HG03039 (cell line): ENCODE data around the gene MKX.
A peak's percentile ranks its signal among the peaks of the same experiment; 100 is the strongest.

ENCODE experiments used
- ATAC-seq: cut with Tn5 transposase; IDR thresholded peaks from one replicate; pipeline ENCODE4 v1.9.1; 2021; ENCODE audit warnings: mild to moderate bottlenecking, moderate library complexity; ENCODE audit not compliant: unreplicated experiment

MKX gene

GRCh38 chr10:27742195-27743011 lies 3.2 kb downstream of the MKX start:
- ATAC-seq: peak; percentile 93

GRCh38 chr10:27741173-27742091 lies 4.2 kb downstream of the MKX start:
- ATAC-seq: no peak

- no peak for ATAC-seq
Measured at GRCh38 chr10:27736396-27736795, 9.2 kb downstream of the MKX start.

GRCh38 chr10:27730041-27730440 lies 15.6 kb downstream of the MKX start:
- no peak for ATAC-seq

DNA sequence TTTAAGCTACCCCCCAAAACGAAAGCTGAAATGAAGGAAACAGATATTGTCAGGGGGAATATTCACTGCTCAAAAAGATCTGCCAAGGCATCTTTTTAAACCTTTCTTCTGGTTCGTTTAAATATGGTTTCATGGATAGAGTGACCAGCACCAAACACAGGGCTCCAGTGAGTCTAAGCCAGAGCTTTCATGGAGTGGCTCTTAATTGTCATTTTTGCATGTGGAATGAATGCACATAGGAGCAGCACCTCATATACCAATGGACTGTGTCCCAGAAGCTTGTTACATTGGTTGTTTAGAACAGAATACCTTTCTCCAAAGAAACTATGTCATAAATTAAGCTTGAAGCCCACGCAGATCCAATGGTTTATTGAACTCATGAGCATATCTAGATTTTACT lies 17.3 kb downstream of the MKX start:
- ATAC-seq: no peak

DNA sequence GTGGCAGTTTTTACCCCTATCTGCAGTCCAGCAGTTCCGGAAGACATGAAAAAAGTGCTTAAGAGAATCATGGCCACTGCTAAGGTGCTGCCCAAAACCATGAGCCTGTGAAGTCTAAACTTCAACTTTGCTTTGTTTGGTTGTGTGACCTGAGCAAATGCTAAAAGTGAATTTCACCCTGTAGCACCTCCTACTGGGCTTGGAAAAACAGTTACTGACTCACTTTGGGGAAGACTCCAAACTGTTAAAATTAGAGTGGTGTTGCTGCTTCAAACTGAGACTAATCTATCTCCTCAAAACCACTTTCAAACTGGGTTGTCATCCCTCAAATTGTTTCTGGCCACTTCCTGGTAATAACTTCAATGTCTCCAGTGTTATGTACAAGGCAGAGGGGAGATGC lies 21.3 kb downstream of the MKX start:
- no peak for ATAC-seq

- ATAC-seq: no peak
Measured at GRCh38 chr10:27723436-27723835, 22.2 kb downstream of the MKX start.

DNA sequence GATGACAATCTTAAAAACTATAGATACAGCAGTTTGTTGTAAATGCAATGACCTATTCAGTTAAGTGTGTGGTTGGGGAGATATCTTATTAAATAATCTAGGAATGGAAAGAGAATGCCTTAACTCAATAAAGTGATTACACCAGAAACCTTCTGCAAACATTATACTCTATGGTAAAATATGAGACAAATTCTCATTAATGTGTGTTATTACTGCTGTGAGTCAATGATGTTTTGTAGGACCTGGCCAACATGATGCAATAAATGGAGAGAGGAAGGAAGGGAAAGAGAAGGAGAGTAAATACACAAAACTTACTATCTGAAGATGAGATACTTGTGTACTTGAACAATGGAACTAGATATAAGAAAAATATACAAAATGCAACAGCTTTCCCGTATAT lies 25.1 kb downstream of the MKX start:
- ATAC-seq: no peak

- no peak for ATAC-seq
Measured at GRCh38 chr10:27719052-27719451, 26.6 kb downstream of the MKX start.

GRCh38 chr10:27717861-27718260 lies 27.8 kb downstream of the MKX start:
- no peak for ATAC-seq

DNA sequence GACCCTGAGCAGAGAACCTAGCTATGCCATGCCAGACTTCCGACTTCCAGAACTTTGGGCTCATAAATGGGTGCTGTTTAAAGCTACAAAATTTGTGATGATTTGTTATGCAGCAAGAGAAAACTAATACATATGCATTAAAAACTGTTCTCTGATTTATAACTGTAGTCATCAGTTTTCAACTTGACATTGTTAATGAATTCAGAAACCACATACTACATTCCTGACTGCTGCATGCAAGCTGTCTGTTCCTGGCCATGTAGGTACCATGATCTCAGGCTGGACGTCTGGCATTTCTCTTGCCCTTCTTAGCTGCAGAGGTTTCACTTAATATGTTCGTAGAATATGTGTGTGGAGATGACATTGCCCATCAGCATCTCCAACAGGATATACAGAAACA lies 28.4 kb downstream of the MKX start:
- no peak for ATAC-seq

DNA sequence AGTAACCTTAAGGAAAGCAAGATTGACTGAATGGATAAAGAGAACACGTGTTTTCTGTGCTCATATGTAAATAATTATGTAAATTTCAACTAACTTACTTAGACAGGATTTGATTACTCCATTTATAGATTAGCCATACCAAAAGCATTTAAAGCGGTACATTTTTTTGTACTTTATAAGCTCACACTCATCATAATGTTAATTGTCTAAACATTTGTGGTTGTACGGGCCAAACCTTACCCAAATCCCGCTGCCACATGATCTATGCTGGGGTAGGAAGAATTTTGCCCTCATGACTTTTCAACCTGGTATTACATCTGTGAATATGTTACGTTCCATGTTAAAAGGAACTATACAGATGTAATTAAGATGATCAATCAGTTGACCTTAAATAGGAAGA lies 29.1 kb downstream of the MKX start:
- no peak for ATAC-seq

GRCh38 chr10:27715505-27715904 lies 30.1 kb downstream of the MKX start:
- ATAC-seq: no peak

DNA sequence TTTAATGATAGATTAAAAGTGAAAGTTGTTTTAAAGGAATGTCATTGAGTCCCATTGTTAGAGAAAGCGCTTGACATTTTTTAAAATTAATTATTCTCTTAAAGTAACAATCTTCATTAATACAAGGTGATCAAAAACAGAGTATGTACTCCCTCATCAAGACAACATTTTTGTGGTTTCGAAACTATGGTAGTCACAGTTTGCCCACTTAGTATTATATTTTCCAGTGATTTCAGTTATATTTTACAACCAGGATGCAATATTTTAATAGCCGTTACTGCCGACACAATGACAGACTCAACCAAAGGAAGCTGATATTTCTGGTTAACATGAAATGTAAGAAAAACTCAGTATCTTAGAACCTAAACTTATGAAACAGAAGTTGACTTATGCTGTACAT lies 31.3 kb downstream of the MKX start:
- no peak for ATAC-seq

DNA sequence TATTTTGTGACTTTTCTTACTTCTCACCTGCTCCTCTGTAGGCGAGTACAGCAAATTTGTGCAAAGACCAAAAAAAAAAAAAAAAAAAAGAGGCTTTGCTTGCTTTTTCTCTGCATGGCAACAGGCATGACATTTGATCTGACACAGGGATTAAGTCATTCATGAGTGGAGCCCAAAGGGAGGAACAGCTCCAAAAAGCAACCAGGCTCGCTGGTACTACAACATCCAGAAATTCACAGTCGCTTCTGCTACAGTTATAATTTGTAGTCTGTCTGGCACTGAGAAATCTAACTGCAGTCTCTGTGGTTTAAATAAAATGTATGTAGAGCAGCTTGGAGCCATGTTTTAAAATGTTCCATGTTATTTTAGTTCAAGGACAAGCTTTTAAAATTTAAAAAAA lies 31.7 kb downstream of the MKX start:
- ATAC-seq: no peak

DNA sequence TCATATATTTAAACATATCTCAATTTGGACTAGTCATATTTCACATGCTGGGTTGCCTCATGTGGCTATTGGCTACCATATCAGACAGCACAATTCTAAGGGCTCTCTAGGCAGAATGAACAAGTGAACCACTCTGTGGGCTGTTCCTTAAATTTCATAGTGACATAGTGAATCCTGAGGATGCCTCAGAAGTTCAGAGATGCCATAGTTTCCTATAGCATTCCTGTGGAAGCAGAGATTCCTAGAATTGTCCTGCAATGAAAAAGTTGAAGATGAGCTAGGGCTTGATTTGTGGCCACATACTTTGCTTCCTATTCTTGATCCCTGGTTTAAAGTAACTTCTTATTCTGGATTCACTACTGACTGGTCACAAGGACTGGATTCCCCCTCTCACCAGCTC lies 35.6 kb downstream of the MKX start:
- ATAC-seq: no peak

DNA sequence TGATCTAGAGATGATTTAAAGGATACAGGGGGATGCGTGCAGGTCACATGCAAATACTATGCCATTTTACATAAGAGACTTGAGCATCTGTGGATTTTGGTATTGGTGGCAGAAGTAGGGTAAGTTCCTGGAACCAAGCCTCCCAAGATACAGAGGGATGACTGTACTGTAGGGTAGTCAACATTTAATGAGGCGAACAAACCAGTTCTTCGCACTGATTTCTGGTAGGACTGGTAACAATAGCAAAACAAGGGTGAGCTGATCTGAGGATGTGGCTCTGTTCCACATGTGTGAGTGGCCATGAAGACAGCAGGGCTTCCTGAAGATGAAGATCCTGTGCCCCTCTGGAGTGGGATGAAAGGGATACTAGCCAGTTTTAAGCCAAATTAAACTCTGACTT lies 36.3 kb downstream of the MKX start:
- no peak for ATAC-seq

- ATAC-seq: no peak
Measured at GRCh38 chr10:27701938-27702537, 43.6 kb downstream of the MKX start.

GRCh38 chr10:27699776-27700175 lies 45.8 kb downstream of the MKX start:
- ATAC-seq: no peak

DNA sequence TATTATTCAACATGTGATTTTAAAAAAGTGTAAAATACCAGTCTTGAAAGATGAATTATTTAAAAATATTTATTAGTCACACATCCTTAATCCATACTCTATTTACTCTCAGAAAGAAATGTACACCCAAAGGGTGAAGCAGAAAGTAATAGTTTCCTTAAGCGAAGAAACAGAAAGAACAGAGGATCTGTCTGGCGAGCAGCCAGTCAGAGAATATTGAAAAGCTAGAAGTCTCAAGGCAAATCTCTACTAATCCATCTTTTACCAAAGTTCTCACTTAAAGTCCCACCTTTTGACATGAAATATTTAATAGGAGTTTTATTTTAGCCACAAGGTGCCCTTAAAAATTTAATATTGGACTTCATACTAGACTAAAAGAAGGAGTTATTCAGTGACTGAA lies 46.7 kb downstream of the MKX start:
- ATAC-seq: no peak

DNA sequence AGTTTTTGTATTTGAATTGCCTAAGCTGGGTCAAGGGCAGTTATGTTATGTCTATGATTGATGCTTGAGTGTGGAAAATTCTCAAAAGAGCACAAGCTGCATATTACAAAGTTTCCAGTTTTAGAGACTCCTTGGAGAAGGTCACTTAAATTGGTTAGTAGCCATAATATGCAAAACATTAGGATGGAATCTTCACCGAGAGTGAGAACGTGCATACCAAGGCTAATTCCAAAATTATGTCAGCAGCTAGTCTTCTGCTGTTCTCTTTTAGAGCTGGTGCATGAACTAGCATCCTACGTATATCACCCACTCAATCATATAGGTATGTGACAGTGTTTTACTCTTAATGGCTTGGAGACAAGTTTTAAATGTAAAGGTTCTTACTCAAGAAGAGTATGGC lies 49.2 kb downstream of the MKX start:
- no peak for ATAC-seq

GRCh38 chr10:27695706-27696105 lies 49.9 kb downstream of the MKX start:
- no peak for ATAC-seq
